GF-D8 (cell line): ENCODE results near the gene AMPD2.
"Not testable (repeated sequence)": the region's sequence is repeated elsewhere in the genome, so short reads cannot be mapped to it uniquely, and the experiment has no call there.

Source experiments
- DNase-seq: peaks from one replicate; lab custom pipeline; 2025; lab: John Stamatoyannopoulos, UW

AMPD2 gene

DNA sequence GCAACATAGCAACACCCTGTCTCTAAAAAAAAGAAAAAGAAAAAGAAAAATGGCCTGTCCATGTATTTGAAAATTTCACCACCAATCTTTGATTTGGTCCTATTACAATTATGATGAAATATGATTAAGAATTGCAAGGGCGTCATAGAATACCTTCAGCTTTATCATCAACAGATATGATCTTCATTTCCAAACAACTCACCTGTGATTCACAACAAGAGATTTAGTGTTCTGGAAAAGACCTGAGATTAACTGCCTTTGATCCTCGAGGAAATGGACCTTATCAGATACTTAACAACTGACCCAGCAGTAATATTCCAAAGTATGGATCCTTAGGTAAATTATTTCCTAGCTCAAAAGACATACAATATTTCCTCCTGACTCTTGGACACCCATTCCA lies 32.8 kb downstream of the AMPD2 start:
- no peak for DNase-seq

DNA sequence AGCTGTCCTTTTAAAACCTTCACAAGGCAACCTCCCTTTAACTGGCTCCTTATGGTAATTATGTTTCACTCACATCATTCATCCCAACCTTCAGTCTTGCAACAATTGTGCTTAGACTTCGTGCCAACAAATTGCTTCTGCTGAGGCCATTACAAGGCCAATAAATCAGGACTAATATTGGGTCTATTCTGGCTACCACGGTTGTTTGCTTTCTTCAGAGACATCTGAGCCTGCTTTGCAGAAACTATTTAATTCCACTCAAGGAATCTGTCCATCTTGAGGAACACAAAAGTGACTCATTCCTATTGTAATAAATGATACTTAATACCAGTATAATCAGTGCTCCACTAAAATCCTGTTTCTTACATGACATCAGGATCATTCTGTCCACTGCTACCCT lies 33.7 kb downstream of the AMPD2 start:
- no peak for DNase-seq

DNA sequence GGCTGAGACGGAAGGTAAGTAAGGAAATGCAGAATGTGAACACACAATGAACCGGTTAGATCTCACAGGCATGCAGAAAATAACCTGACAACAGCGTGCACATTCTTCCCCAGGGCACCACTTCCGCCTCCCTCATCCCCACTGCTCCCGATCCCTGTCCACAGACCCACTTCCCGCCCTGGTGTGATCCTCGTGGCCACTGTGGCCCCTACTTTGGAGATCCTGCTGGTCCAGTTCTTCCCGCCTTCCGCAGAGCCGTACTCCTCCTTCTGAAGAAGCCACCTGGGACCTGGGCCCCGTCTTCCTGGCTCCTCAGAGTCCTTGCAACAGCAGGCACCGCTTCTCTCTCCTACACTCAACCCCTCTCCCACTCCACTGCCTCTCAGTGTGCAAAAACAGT lies 34.9 kb downstream of the AMPD2 start:
- no peak for DNase-seq

DNA sequence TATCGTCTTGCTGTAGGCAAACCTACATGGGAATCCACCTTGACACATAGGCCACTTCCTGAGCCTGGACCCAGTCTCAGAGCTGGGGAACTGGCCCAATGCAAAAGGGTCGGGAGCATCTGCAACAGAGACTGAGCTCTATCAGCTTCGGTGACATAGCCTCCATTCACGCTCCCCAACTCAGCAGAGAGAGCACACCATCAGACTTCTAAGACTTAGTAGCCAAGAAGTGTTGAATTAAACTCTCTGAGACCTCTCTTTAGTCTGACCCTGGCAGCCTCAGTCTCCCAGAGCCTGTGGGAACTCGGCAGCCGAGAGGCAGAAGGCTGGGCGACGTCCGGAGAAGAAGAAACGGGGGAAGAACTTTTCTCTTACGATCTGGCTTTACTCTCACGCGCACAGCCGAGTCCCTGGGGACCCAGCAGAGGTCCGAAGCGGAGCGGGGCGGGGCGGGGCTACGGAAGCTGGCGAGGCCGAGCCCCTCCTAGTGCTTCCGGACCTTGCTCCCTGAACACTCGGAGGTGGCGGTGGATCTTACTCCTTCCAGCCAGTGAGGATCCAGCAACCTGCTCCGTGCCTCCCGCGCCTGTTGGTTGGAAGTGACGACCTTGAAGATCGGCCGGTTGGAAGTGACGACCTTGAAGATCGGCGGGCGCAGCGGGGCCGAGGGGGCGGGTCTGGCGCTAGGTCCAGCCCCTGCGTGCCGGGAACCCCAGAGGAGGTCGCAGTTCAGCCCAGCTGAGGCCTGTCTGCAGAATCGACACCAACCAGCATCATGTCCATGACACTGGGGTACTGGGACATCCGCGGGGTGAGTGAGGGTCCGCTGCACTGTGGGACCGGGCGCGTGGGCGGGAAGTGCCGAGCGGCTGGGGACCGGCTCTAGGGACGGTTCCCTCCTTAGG lies 36.2 kb downstream of the AMPD2 start, which contains the start of gene GSTM4:
GSTM4 (plus strand) TSS at position 485 of the 905 bp plus-strand sequence; CDS start at position 776, 291 bp downstream.
- DNase-seq: peak; percentile 67

DNA sequence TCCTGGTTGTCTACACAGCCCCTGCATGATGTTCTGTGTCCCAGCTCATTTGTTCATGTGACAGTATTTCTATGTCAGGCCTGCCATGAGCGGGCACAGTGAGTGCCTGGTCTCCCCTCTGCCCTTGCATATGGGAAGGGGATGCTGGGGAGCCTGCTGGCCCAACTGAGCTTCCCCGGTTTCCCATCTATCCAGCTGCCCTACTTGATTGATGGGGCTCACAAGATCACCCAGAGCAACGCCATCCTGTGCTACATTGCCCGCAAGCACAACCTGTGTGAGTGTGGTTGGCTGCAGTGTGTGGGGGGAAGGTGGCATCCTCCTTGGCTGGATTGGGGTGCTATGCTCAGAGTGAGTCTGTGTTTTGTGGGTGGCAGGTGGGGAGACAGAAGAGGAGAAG lies 37.8 kb downstream of the AMPD2 start:
- no peak for DNase-seq

DNA sequence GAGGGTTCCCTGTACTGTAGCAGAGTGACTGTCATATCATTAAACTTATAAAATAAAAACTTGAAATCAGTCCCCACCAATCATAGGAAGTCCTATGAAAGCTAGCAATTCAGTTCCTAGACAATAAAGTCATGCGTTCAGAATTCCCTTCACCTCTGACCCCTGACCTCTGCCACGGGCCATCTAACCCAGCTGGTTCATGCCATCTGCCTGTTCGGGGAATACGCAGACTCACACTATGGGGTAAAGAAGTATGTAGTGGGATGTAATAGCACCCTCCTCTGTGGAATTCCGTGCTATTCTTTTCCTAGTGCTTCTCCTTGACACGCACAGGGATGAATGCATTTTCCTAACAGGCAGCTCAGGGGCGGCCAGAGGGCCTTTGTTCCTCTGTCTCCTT lies 38.3 kb downstream of the AMPD2 start:
- DNase-seq: no peak

DNA sequence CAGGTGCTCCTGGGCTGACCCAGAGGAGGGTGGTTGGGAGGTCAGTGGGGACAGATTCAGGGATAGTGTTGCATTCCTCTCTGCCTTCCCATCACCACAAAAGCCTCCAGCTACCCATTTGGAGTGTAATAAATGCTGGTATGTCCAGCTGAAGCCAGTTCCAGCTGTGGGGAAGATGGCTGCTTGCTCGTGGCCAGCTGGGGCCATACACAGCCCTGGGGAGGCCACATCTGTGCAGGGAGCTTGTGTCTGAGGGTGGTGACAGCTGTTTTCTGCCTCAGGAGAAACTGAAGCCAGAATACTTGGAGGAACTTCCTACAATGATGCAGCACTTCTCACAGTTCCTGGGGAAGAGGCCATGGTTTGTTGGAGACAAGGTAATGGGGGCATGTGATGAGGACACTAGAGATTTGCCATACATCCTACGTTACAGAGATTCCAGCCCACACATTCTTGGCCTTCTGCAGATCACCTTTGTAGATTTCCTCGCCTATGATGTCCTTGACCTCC lies 39.0 kb downstream of the AMPD2 start:
- DNase-seq: peak; percentile 22

DNA sequence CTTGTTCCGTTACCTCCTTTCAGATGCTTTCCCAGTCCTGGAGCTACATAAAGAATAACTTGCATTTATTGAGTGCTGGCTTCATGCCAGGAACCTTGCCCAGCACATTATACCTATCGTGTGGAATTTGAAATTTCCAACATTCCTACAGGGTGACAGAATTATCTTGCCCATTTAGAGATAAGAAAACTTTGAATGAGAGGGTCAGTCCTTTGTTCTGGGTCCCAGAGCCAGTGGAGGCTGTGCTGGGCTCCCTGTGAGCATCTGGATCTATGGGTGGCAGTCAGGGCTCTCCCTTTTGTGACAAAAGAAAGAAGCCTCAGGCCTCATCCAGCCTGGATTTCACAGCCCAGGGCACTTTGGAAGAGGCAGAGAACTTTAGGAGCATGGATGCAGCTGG lies 39.5 kb downstream of the AMPD2 start:
- no peak for DNase-seq

DNA sequence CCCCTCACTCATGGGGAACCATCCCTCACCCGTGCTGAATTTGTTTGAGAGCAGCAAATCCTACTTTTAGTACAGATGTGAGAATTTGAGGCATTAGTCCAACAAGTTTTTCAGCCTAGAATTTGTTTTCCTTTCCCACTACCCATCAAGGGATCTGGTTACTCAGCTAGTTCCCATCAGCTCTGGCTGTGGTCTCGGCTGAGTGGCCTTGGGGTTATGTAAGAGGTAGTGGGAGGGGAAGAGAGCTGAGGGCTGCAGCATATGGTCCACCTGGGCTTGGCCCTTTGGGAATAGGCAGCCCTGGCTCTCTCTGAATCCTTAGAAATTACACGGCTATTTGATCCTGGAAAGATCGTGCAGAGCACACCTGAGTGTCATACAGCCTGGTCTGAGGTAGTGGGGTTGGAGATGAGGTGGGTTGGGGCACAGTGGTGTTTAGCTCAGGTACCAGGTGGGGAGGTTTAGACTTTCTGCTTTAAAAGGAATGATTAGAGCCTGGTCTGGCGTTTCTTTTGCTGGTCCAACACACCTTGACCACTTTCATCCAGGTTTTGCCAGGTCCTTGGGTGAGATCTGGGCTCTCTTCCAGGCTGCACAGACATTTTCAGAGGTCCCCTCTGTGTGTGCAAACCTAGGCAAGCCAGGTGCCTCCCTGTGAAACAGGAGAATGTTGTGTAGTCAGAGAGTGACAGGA lies 40.5 kb downstream of the AMPD2 start:
- peak; percentile 54 for DNase-seq

DNA sequence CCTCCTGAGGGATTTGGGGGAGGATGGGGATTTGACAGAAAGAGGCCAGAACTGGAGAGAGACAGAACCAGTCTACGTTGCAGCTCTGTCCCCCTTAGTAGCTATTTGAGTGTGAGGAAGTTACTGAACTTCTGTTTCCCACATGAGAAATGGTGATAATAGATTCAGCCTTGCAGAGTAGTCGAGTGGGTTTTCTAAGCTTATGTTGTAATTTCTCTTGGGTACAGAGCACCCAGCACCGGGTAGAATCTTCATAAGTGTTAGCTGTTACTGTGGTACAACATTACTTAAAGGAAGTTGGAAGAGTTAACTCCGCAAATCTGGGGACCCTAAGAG lies 41.0 kb downstream of the AMPD2 start:
- peak; percentile 72 for DNase-seq

DNA sequence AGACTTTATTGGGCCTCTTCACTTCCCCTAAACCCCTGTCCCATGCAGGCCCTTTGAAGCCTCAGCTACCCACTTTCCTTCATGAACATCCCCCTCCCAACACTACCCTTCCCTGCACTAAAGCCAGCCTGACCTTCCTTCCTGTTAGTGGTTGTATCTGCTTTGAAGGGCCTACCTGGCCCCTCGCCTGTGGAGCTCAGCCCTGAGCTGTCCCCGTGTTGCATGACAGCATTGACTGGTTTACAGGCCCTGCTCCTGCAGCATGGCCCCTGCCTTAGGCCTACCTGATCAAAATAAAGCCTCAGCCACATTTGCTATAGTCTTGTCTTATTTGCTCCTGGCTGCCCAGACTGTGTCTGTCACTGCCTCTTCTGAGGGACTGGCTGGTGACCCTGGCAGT lies 41.8 kb downstream of the AMPD2 start:
- DNase-seq: no peak

DNA sequence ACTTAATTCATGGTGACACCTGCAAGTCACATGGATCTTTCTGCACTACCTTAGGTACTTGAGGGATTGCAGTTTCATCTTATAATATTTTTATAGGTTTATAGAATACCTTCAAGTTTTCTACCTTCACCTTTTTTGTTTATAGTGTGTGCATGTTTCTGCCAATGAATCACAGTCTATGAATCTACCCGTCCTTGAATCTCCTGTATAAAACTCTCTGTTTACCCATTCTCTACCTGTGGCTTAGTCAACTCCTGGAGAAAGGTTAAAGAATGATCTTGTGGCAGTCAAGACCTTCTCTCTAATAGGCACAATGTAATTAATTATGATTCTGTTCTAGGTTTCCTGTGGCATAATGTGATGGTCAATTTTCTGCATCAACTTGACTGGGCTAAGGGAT lies 45.0 kb downstream of the AMPD2 start:
- no peak for DNase-seq

DNA sequence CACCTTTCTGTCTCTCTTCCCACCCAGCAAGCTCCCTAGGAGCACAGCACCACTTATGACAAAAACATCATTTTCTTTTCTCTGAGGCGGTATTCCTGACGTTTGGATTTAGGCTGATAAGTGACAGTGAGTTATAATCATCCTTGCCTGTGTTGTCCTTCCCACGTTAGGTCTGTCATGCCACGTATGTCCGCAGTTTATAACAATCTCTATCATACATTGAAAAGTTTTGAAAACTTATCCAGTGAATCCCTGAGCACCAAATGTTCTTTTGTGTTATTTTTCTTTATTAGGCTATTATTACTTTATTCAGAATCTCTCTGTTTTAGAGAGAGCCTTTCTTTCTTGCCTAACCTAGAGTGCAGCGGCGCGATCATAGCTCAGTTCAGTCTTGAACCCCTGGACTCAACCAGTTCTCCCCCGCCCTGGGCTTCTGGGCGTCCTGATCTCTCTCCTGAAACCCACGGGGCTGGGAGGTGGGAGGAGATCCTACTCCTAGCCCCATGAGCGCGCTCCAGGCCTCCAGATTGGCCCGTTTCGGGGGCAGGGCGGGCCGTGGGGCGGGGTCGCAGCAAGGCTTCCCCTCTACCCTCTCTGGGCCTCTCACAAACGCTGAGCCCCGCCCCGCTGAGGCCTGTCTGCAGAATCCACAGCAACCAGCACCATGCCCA lies 48.0 kb downstream of the AMPD2 start, which contains the start of gene GSTM2:
GSTM2 (plus strand) TSS at position 606 of the 671 bp plus-strand sequence; CDS start at position 665, 59 bp downstream.
- no peak for DNase-seq

DNA sequence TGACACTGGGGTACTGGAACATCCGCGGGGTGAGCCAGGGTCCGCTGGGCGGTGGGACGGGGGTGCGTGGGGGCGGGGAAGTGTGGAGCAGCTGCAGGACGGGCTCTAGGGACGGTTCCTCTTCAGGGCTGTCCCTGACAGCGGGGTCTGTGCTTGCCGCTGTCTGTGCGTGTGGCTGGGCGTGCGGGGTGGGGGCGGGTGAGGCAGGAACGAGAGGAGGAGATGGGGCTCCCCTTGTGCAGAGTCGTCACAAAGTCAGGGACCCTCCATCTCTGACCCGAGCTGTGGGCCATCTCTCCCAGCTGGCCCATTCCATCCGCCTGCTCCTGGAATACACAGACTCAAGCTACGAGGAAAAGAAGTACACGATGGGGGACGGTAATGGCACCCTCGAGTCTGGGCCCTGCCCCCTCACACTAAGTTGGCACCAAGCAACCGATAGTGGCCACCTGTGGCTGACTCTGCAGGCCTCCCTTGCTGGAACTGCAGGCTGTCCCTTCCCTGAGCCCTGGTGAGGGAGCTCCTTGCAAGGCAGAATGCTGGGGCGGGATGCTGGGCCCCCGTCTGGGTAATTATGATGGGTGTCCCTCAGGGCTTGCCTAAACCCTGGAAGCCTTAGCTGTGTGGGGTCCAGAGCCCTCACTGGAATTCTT lies 48.6 kb downstream of the AMPD2 start:
- DNase-seq: no peak

DNA sequence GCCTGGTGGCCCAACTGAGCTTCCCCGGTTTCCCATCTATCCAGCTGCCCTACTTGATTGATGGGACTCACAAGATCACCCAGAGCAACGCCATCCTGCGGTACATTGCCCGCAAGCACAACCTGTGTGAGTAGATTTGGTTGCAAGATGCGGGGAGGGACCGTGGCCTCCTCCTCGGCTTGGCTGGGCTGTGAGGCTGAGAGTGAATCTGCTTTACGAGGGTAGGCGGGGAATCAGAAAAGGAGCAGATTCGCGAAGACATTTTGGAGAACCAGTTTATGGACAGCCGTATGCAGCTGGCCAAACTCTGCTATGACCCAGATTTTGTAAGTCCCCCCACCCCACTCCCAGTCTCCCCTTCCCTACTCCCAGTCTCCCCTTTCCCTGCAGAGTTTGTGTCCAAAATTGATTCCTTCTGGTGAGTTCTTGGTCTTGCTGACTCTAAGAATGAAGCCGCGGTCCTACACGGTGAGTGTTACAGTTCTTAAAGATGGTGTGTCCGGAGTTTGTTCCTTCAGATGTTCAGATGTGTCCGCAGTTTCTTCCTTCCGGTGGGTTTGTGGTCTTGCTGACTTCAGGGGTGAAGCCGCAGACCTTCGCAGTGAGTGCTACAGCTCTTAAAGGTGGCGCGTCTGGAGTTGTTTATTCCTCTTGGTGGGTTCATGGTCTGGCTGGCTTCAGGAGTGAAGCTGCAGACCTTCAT lies 49.8 kb downstream of the AMPD2 start:
- DNase-seq: peak; percentile 75

DNA sequence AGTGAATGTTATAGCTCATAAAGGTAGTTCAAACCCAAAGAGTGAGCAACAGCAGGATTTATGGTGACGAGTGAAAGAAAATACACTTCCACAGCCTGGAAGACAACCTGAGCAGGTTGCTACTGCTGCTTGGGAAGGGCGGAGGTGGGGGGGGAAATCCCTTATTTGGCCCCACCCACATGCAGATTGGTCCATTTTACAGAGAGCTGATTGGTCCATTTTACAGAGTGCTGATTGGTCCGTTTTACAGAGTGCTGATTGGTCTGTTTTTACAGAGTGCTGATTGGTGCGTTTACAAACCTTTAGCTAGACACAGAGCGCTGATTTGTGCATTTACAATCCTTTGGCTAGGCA lies 50.3 kb downstream of the AMPD2 start:
- not testable (repeated sequence) for DNase-seq

DNA sequence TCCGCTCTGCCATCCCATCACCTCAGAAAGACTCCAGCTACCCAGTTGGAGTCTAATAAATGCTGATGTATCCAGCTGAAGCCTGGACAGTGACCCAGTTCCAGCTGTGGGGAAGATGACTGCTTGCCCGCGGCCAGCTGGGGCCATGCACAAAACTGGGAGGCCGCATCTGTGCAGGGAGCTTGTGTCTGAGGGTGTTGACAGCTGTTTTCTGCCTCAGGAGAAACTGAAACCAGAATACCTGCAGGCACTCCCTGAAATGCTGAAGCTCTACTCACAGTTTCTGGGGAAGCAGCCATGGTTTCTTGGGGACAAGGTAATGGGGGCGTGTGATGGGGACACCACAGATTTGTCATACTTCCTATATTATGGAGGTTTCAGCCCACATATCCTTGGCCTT lies 51.4 kb downstream of the AMPD2 start:
- DNase-seq: no peak

DNA sequence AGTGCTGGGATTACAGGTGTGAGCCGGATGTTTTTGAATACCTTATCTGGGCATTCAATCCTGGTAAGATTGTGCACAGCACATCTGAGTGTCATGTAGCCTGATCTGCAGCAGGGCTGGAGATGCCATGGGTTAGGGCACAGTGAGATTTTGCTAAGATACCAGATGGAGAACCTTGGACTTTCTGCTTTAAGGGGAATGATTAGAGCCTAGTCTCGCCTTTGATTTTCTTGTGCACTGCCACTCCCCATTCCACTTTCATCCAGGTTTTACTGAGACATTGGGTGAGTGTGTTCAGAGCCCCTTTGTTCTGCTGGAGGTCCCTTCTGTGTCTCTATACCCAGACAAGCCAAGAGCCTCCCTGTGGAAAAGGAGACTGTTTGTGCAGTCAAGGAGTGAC lies 54.2 kb downstream of the AMPD2 start:
- not testable (repeated sequence) for DNase-seq

DNA sequence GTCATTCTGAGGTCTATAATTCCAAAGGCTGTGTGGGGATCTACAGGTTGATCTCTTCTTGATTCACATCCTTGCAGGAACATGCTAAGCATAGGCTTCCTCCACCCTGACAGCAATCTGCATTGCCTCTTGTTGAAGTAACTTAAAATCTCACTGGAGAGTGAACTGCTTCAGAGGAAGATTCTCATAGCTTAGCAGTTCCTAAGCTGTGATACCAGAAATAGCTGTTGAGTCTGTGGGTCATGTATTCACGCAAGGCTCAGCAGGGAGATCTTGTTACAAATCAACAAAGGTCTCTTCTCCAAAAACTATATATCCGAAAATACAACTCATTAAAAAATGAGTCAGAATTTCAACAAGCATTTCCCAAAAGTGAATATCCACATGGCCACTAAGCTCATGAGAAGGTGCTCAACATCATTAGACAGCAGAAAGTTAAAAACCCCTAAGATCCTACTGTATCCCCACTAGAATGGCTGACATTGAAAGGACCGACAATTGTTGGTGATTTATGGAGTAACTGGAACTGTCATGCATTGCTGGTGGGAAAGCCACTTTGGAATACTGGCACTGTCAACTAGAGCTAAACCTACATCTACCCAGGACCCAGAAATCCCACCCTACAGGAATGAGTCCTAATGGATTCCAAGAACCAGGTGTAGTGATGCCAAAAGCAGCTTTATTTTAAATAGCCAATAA lies 57.2 kb downstream of the AMPD2 start:
- DNase-seq: not testable (repeated sequence)

DNA sequence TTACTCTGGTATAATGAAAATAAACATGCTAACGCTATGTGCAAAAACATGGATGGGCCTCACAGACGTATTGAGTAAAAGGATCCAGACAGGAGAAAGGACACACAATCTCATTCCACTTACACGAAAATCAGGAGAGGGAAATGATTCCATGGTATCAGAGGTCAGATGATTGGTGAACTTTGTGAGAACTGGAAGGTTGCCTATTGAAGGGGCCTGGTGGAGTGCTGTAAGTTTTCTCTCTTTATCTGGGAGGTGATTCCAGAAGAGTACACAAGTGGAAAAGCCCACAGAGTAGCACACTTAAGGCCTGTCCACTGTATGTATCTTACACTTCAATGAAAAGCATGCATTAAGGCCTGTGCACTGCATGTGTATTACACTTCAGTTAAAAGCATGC lies 57.8 kb downstream of the AMPD2 start:
- DNase-seq: no peak

DNA sequence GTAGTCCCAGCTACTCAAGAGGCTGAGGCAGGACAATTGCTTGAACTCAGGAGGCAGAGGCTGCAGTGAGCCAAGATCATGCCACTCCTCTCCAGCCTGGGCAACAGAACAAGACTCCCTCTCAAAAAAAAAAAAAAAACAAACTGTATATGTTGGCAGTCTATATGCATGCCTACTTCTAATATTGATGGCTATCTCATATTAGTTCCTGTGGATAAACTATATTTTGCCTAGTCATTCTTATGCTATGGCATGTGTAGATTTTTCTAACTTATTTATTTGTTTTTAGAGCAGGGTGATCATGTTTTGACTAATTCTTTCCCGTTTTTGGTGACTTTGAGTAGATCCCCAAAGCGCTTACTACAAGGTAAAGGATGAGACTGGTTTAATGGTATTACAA lies 59.0 kb downstream of the AMPD2 start:
- not testable (repeated sequence) for DNase-seq
